Right lobe of liver (tissue), 4 donors: ENCODE data around the gene CACNA1B.

Experiments used
- POLR2A ChIP-seq: fragments of 450-650 bp; IDR thresholded peaks from one replicate; pipeline ENCODE4 v1.6.1; 2017; ENCODE audit warnings: antibody characterized with exemption, mild to moderate bottlenecking
- TF ChIP-seq, protein P1 (sequence below), 4 donors: fragments of 200-600 bp in 3 of 4; fragments of 450-650 bp in 1 of 4; IDR thresholded peaks; one replicate each; pipeline versions ENCODE4 v1.5.1 to v1.8.0; 2016 to 2022; ENCODE audit warnings: antibody characterized with exemption in 4 of 4, mild to moderate bottlenecking in 2 of 4
- donor health status: DM: no; HTN: no; CAD: no.
- donor health status: DM: no; HTN: no; CAD: no.
- donor health status: DM: no; HTN: yes; CAD: no.

DNA sequence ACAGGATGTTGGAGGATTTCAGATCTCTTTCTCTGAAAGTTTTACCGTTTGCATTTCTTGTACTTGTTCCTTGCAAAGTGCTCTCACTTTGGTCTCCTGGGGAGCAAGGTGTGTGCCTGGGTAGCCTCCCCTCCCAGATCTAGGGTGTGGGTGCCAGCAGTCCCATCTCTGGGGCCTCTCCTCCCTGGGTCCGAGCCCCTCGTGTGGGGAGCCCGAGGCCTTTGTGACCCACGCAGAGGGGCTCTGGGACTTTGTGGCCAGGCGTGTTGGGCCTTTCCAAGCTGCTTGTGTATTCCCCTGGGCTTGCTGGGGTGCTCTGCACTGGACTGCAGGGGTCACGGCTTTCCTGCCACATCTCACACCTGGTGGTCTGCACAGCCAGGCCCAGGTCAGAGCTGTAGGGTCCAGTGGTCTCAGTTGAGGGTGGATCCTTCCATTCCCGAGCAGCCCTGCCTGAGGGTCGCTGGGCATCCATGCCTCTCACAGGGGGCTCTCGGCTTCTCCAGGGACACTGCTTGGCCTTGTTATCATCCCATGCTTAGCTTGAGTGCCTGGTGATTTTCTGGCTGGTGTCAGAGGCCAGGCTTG is 96.3 kb downstream of the CACNA1B start:
- TF ChIP-seq, protein P1, sequence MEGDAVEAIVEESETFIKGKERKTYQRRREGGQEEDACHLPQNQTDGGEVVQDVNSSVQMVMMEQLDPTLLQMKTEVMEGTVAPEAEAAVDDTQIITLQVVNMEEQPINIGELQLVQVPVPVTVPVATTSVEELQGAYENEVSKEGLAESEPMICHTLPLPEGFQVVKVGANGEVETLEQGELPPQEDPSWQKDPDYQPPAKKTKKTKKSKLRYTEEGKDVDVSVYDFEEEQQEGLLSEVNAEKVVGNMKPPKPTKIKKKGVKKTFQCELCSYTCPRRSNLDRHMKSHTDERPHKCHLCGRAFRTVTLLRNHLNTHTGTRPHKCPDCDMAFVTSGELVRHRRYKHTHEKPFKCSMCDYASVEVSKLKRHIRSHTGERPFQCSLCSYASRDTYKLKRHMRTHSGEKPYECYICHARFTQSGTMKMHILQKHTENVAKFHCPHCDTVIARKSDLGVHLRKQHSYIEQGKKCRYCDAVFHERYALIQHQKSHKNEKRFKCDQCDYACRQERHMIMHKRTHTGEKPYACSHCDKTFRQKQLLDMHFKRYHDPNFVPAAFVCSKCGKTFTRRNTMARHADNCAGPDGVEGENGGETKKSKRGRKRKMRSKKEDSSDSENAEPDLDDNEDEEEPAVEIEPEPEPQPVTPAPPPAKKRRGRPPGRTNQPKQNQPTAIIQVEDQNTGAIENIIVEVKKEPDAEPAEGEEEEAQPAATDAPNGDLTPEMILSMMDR (IDR thresholded peaks at IDR 0.05) = no peak
- TF ChIP-seq POLR2A = no peak
